HG02884 (cell line): ENCODE measurements around the gene LIMS1.
A peak's percentile ranks its signal among the peaks of the same experiment; 100 is the strongest.
"Not testable (repeated sequence)": the region's sequence is repeated elsewhere in the genome, so short reads cannot be mapped to it uniquely, and the experiment has no call there.

Experiments used
- ATAC-seq: cut with Tn5 transposase; IDR thresholded peaks from one replicate; pipeline ENCODE4 v1.9.1; 2021; ENCODE audit warnings: mild to moderate bottlenecking, moderate library complexity; ENCODE audit not compliant: unreplicated experiment

Gene LIMS1

DNA sequence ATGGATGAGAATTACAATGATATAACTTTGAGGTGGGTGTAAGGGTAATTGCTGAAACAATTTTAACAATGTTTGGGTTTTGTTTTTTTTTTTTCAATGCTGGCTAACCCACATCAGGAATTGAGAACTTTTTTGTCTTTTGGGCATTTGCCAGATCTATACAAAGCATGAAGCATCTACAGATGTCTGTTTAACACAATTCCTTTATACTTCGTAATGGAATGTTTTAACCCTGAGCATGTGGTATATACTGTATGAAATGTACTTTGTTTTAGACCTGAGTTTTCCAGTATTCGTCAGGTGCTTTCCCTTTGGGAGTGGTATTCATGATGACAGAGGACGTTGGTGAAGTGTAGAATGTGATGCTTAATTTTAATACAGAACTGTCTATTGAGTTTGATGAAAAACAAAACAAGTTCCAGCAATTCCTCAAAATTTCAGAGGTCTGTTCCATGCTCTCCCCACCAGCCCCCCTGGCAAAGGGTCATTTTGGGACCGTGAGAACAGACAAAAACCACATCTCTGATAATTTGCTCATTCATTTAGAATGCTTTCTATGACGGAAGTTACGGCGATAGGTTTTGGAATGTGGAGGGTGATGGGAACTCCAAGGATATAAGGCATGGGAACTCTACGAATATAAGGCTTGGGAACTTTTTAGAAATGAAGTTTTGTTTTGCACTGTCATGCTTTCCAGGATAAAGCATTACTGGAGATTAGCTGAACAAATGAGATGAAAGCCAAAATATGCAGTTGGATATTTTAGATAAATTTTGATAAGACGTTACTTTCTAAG, 14.1 kb downstream of the LIMS1 start:
- no peak for ATAC-seq

DNA sequence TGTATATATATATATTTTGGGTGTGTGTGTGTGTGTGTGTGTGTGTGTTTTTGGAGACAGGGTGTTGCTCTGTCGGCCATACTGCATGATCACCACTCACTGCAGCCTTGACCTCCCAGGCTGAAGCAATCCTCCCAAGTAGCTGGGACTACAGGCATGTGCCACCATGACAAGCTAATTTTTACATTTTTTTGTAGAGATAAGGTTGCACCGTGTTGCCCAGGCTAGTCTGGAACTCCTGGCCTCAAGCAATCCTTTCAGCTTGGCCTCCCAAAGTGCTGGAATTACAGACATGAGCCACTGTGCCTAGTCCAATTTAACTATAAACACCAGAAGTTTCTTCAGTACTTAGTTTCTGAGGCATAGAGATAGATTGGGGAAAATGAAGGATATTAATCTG, 18.3 kb downstream of the LIMS1 start:
- ATAC-seq = no peak

DNA sequence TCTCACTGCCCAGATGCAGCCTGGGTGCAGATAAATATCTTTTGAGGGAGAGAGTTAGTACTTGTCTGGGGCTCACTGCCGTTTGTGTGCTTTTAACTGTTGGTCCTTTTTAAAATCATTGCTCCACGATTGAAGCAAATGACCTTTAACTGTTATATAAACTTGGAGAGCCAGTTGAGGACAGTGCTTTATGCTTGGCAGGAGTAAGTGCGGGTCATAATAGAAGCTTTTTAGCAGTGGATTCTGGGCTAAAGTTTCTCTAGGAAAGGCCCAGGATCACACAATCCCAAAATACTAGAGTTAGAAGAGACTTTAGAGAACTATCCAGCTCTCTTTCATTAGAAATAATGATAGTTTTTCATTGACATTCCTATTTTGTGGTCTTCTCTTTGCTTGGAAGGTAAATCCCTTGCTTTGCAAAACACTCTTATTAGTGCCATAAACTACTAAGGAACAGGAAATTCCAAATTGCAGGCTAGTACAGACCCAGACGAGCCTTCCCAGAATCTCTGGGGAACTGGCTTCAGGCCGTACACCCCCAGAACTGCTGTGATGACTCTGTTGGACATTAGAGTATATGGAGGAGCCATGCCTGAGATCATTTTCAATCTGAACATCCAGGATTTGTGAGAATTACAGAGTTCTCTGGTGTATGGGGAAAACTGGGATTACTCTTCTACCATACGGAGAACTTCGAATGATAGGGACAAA, 19.1 kb downstream of the LIMS1 start:
- no peak for ATAC-seq

DNA sequence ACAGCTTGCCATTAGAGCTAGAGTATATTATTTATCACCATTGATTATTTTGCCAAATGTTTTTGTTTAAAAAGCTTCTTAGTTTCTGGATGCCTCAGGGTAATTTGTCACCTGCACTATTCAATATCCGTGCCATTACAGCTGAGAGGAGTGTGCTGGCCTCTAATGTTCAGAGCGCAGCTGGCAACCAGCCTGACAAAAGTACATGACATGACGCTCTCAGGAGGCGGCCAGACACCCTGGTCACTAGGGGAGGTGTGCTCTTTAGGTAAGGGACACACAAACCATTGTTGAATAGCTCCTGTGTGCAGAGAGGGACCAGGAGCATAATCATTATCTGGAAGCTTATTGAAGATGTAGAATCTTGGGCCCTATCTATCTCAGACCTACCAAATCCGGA, 20.3 kb downstream of the LIMS1 start:
- no peak for ATAC-seq

DNA sequence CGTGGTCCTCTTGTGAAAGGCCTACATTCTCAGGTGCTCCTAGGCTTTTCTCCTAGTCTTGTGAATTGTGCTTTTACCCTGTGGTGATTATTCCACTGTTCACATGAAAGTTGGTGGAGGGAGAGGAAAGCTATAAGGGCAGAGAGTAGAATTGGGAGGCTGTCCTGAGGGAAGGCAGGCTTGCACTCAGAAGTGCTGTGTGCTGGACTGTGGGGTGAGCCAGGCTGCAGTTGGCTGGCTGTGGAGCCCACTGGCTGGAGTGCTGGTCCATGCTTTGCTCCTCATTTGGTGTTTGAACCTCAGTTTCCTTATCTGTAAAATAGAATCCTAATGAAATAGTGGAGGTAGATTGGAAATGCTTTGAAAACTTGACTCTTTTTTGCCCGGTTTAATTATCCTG, 21.3 kb downstream of the LIMS1 start:
- no peak for ATAC-seq

DNA sequence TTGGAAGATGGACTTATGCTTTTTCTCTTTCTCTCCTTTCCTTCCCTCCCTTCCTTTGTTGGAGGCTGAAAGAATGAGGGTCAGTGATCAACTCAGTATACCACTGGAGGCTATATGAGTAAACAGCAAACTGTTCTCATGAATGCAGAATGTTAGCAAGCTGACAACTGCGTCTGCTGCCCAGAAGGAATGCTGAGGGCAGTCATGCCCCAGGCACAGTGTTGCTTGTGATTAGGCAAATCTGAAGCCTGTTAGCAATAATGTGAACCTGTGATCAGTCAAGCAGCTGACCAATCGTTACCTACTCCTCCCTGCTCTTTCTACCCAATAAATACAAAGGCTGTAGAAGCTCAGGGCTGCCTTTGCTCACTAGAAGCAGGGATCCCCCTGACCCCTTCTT, 22.3 kb downstream of the LIMS1 start:
- not testable (repeated sequence) for ATAC-seq

DNA sequence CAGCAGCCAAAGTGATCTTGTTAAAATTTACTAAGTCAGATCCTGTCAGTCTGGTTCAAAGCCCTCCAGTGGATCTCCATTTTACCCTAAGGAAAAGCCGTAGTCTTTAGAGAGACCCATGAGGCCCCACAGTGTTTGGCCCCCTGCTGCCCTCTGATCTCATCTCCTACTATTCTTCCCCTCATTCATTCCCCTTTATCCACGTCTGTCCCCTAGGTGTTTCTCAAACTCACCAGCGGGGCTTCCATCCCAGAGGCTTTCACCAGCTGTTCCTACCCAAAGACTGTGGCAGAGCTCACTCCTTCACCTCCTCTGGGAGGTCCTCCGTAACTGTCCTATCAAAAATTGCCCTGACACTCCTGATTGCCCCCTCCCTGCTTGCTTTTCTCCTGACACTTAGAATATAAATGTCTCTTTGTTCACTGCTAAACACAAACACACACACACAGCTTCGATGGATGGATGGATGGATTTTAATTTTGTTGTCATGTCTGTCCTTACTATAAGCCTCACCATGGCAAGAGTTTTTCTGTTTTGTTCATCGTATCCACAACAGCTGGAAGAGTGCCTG, 26.1 kb downstream of the LIMS1 start:
- no peak for ATAC-seq

DNA sequence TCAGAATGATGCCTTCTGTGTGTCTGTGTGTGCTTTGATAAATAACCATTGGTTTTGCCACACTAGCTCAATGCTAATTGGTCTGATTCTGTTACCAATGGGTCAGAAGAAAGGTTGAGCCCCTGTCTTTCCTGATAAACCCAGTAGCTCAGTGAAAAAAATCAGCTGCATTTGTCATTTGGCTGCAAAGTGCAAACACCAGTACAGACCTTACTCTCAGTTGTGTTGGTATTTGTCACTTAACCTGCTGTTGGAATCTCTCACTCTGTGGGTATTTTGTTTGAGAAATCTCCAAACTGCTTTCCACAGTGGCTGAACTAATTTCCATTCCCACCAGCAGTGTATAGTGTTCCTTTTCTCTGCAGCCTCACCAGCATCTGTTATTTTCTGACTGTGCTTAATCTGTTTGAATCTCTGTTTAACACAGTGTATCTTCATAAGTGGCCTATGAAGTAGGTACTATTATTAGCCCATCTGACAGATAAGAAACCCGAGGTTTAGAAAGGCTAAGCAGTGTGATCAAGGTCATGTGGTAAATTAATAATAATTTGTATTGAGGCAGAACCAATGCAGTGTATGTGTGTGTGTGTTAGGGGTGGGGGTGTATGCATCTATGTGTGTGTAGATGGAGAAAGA, 26.7 kb downstream of the LIMS1 start:
- ATAC-seq = no peak

DNA sequence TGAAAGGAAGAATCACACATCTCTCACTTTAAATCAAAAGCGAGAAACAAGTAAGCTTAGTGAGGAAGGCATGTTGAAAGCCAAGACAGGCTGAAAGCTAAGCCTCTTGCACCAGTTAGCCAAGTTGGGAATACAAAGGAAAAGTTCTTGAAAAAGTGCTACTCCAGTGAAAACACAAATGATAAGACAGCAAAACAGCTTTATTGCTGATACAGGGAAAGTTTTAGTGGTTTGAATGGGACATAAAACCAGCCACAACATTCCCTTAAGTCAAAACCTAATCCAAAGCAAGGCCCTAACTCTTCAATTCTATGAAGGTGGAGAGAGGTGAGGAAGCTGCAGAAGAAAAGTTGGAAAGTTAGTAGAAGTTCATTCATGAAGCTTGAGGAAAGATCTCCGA, 28.0 kb downstream of the LIMS1 start:
- ATAC-seq = no peak

DNA sequence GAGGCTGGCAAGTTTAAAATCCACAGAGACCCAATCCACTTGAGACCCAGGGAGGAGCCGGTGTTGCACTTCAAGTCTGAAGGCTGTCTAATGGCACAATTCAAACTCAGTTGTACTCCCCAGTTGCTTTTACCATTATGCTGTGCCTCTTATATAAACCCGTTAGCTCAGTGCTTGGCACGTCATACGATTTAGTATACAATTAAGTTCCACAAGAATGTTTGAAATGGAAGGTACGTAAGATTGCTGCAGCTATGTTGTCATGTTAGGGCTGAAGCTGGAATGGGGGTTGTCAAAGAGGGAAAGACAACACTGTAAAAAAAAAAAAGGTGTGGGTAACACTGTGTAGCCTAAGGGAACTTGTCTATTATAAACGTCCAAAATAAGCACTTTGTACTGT, 30.2 kb downstream of the LIMS1 start:
- ATAC-seq = no peak

DNA sequence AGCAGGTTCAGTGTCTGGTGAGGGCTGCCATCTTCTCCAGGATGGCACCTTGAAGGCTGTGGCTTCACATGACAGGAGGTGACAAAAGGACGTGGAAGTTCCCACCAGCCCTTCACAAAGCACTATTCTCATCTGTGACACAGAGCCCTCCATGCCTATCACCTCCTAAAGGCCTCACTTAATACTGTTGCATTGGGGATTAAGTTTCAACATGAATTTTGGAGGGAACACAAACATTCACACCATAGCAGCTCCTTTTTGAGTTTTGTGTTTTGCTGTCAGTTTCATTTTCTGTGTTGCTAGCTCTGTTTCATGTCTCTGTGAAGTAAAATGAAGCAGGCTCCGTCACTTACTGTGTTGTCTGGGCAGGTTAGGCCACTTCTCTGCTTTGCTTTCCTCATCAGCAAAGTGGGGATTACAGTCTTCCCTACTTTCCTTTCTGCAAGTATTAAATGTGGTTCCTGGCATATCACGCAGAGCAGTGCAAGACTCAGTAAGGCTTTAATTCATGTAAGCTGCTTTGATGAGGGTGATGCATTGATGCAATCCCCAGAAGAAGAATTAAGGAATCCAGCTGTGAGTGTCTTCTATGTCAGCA, 31.6 kb downstream of the LIMS1 start:
- peak; percentile 54 for ATAC-seq

DNA sequence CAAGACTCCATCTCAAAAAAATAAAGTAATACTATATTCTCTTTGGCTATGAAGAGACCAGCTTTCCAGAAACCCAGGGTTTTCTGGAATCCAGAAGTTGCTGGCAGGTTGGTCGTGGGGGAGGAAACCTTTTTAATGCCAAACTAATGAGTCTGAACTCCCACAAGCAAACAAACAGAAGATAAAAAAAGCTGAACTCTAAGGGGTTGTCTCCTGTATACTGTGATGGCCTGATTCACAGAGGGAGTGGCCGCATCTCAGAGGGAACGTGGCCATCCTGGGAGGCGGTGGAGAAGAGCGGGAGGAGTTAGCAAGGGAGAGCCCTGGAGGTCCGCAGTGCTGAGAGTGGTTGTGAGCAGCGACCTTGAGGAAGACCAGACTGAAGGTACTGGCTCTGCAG, 36.1 kb downstream of the LIMS1 start:
- ATAC-seq = no peak

DNA sequence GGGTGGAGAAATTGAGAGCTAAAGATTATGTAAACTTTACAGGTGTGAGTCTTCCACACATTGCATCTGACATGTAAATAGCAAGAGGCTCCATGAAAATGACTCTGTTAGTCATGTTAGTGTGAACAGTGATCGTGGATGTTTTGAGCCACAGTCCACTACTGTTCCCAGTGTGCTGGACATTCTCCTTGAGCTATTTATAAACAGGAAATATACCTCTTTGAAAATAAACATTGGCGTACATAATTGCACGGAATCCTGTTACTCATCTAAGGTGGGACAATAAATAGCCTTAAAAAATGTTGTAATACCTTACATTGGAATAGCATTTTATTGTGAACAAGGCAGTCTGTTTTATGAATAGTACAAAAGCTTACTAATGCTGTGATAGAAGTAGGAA, 37.0 kb downstream of the LIMS1 start:
- no peak for ATAC-seq

DNA sequence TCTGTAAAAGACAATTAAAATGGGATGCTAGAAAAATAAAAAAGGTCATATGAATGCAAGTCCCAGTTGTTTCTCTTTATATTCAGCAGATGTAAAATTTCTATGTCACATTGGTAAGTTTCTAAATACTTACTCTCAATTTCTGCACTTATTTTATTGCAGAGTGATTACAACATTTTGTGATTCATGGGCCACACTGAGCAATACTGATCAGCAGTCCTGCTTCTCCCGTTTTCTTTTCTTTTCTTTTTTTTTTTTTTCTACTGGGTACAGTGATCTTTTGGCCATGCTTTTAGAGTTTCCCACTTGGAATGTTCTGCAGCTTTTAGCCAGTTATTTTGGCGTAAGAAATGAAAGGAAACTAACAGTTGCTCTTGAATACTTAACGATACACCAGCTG, 38.8 kb downstream of the LIMS1 start:
- no peak for ATAC-seq

DNA sequence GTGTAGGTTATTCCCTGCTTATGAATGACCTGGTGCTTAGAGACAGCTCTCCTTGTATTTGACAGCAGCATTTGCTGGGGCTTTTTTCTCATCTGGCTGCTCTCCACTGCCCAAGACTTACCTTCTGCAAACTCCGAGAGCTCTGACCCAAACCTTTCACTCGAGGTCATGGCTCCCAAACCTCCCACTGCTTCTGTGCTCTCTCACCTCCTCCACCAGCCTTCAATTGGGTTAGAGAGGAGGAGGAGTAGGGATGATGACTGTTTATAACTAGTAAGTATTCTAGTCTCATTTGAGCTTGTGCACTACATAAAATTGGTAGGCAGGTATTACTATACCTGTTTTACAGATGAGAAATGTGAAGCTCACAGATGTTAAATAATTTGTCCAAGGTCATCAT, 40.1 kb downstream of the LIMS1 start:
- no peak for ATAC-seq

DNA sequence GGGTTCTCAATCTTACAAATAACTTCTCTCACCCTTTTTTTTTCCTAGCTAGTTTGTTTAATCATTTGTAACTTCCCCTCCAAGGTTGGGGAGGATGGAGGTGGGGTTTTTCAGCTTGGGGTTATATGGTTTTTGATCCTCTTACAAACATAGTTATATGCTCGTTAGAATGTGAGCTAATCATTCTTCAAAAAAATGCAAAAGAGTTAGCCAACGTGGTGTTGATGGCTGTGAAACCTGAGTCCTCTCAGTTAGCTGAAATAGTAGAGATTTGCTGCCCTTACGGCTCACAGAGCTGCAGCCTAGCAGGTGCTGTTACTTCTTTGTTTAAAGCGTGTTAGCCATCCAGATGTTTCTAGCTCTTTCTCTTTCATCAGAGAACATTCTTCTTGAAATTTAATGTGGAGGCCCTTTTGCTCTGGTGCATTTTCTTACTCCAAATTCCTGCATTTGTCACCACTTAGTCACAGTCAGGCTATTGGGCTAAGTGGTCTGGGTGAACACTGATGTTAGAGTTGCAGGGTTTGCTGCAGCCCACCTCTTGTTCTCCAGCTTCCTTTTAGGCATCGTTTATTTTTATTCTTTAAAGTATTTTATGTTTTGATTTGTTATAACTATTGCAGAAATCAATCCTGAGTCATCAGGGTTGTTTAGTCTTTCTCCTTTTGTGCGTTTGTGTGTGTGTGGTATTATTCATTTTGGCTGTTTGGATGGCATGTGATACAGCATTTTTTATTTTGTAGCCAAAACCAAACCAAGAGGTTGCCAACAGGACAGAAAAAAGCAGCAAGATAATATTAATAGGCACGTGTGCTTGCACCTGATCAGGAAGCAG, 41.1 kb downstream of the LIMS1 start:
- no peak for ATAC-seq

DNA sequence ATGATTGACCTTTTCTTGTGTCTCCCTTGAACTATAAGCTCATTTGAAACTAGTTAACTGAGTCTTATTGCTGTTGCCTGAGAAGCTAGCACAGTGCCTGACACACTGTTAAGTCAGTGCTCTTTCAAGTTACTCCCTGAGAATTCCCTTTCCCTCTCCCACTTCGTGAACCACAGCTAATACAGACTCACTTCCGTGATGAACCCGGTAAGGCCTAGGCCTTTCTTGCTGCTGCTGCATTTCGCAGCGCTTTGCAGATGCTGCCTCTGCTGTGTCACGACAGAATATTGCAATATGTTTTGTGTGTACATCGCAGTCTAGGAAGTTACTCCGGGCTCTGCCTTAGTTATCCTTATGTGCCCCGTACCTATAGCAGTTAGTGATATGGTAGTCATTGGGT, 42.8 kb downstream of the LIMS1 start:
- no peak for ATAC-seq

DNA sequence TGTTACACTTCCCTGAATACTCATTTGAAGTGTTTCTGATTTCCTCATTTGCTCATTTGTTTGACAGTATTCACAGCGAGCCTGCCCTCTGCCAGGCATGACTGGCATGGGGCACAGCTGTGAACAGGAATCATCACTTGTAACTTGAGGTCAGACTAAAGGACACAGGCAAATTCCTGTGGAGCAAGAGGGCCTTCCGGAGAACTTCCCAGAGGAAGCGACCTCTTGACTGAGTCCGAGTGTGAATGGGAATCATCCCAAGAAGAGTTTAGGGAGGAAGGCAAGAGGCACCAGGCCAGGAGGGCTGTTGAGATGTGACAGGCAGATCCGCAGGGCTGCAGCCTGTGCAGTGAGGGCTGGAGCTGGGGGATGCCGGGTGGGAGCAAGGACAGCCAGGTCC, 45.4 kb downstream of the LIMS1 start:
- no peak for ATAC-seq

DNA sequence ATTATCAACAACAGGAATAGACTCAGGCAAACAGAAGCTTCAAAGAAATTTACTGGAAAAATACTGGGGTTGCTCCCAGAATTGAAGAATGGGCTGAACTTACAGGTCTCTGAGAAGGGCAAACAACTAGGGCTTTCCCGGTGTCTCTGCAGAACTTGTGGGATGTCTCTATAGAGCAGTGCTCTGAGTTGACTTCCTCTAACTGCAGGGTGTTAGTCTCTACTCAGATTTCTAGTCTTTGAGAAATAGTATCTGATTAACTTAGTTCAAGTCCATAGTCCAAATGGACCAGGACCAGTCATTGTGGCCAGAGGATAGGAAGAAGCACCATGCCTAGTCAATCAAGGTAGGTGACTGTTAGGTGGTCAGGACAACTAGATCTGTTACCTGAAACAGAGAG, 45.8 kb downstream of the LIMS1 start:
- ATAC-seq = no peak

DNA sequence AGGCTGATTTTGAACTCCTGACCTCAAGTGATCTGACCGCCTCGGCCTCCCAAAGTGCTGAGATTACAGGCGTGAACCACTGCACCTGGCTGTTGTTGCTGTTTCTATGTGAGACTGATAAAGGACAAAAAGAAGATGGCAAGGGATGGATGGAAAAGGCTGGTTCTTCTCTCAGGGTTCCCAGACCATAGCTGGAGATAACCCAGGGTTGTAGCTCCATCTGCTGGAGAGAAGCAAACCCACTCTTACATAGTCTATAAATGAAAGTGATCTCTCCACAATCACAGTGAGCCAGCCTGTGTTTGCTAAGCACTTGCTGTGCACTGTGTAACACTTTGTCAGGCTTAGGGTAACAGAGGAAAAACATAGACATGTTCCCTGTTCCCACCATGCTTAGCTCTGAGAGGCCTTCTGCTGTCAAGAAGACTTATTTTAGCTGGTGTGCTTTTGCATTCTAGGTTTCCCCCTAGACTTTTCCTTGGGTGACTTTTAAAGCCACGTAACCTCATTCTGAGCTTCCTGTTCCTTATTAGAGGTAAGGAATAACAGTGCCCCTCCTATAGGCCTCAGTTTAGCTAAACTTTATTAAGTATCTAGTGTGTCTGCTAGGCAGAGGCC, 49.7 kb downstream of the LIMS1 start:
- ATAC-seq = peak; percentile 72
